GM23338 (cell line): ENCODE measurements around the gene RBMS2. TPM values are rescaled to one million over a fixed set of nuclear protein-coding genes. Genes with fewer than 3 reads are reported as not detected.

Experiments
- ATAC-seq: fragments of 200-7000 bp; cut with Tn5 transposase; 3 replicates; pipeline ENCODE4 v1.9.1; 2020
- DNase-seq: peaks from one replicate; pipeline ENCODE4 v3.0.0-alpha.2; 2015; ENCODE audit warnings: low spot score
- H2AFZ ChIP-seq: fragments of 200-600 bp; sonication (generic); 2 replicates; pipeline ENCODE4 v1.8.0; 2016; ENCODE audit warnings: antibody characterized with exemption, mild to moderate bottlenecking, moderate library complexity
- H3F3A ChIP-seq: fragments of 200-600 bp; sonication (generic); replicated peaks from 2 replicates; pipeline ENCODE4 v1.8.0; 2017; ENCODE audit warnings: antibody characterized with exemption, mixed run types, low read depth
- H3K27ac ChIP-seq: fragments of 200-600 bp; sonication (generic); 2 replicates; pipeline ENCODE4 v1.6.1; 2016; ENCODE audit warnings: low read depth
- H3K27me3 ChIP-seq: fragments of 200-600 bp; sonication (generic); 2 replicates; pipeline ENCODE4 v1.8.0; 2016; ENCODE audit warnings: mild to moderate bottlenecking, mixed run types, moderate library complexity; ENCODE audit not compliant: insufficient read depth
- H3K36me3 ChIP-seq: fragments of 200-600 bp; sonication (generic); 2 replicates; pipeline ENCODE4 v1.8.0; 2016; ENCODE audit warnings: mild to moderate bottlenecking; ENCODE audit not compliant: insufficient read depth
- H3K4me1 ChIP-seq: fragments of 200-600 bp; sonication (generic); 2 replicates; pipeline ENCODE4 v1.8.0; 2016; ENCODE audit warnings: mild to moderate bottlenecking, moderate library complexity; ENCODE audit not compliant: insufficient read depth
- H3K4me2 ChIP-seq: fragments of 200-600 bp; sonication (generic); 2 replicates; pipeline ENCODE4 v1.7.1; 2017; ENCODE audit warnings: mixed run types
- H3K4me3 ChIP-seq: fragments of 200-600 bp; sonication (generic); 2 replicates; pipeline ENCODE4 v1.6.1; 2016; ENCODE audit warnings: mixed run types
- H3K79me2 ChIP-seq: fragments of 200-600 bp; sonication (generic); replicated peaks from 2 replicates; pipeline ENCODE4 v1.8.0; 2017; ENCODE audit warnings: mild to moderate bottlenecking; ENCODE audit not compliant: insufficient read depth
- H3K9me2 ChIP-seq: fragments of 200-600 bp; sonication (generic); 2 replicates; pipeline ENCODE4 v1.8.0; 2017; ENCODE audit not compliant: insufficient read depth
- H4K20me1 ChIP-seq: fragments of 200-600 bp; sonication (generic); replicated peaks from 2 replicates; pipeline ENCODE4 v1.8.0; 2017; ENCODE audit warnings: mild to moderate bottlenecking; ENCODE audit not compliant: insufficient read depth
- H3K27ac Mint-ChIP-seq: 2 replicates; pipeline ENCODE4 v1.8.0; 2020; ENCODE audit warnings: inconsistent platforms, mild to moderate bottlenecking, moderate library complexity, mixed read lengths
- H3K27me3 Mint-ChIP-seq: 3 replicates; pipeline ENCODE4 v1.8.0; 2022; ENCODE audit warnings: low read depth, mild to moderate bottlenecking, moderate library complexity, mixed read lengths, inconsistent platforms; ENCODE audit not compliant: insufficient read depth, poor library complexity
- H3K36me3 Mint-ChIP-seq: 3 replicates; pipeline ENCODE4 v1.8.0; 2021; ENCODE audit warnings: low read depth, mild to moderate bottlenecking, inconsistent platforms, moderate library complexity, mixed read lengths
- H3K4me1 Mint-ChIP-seq: 3 replicates; pipeline ENCODE4 v1.8.0; 2020; ENCODE audit warnings: mild to moderate bottlenecking, inconsistent platforms, mixed read lengths
- H3K4me3 Mint-ChIP-seq: 3 replicates; pipeline ENCODE4 v1.8.0; 2021; ENCODE audit warnings: moderate library complexity, mild to moderate bottlenecking, inconsistent platforms, mixed read lengths
- H3K9me3 Mint-ChIP-seq: 3 replicates; pipeline ENCODE4 v1.8.0; 2020; ENCODE audit warnings: moderate library complexity, mild to moderate bottlenecking, inconsistent platforms, mixed read lengths
- CREB1 ChIP-seq: fragments of 250-450 bp; sonication (Bioruptor Pico); IDR thresholded peaks from 2 replicates; pipeline ENCODE4 v1.5.0; 2020; ENCODE audit warnings: low read depth, mild to moderate bottlenecking, moderate library complexity
- ETS1 ChIP-seq: IDR thresholded peaks from 2 replicates; pipeline ENCODE4 v1.6.1; 2016; ENCODE audit warnings: antibody characterized with exemption
- EZH2 ChIP-seq: fragments of 200-600 bp; sonication (generic); IDR thresholded peaks from one replicate; pipeline ENCODE4 v1.8.0; 2017; ENCODE audit warnings: antibody characterized with exemption, mild to moderate bottlenecking, low read depth; ENCODE audit not compliant: unreplicated experiment
- EZH2phosphoT487 ChIP-seq: fragments of 200-600 bp; sonication (generic); IDR thresholded peaks from one replicate; pipeline ENCODE4 v1.8.1; 2018; ENCODE audit warnings: antibody characterized with exemption; ENCODE audit not compliant: unreplicated experiment
- POLR2AphosphoS5 ChIP-seq: IDR thresholded peaks from 2 replicates; pipeline ENCODE4 v1.6.1; 2016; ENCODE audit warnings: antibody characterized with exemption, low read depth
- REST ChIP-seq: IDR thresholded peaks from one replicate; pipeline ENCODE4 v1.6.1; 2018; ENCODE audit warnings: antibody characterized with exemption; ENCODE audit not compliant: unreplicated experiment
- STAT1 ChIP-seq: IDR thresholded peaks from one replicate; pipeline ENCODE4 v1.6.1; 2016; ENCODE audit warnings: antibody characterized with exemption; ENCODE audit not compliant: unreplicated experiment
- ZNF114 ChIP-seq: fragments of 250-450 bp; sonication (Bioruptor Pico); IDR thresholded peaks from 2 replicates; pipeline ENCODE4 v1.5.0; 2020; ENCODE audit warnings: mild to moderate bottlenecking, moderate library complexity
- ZNF462 ChIP-seq: fragments of 250-450 bp; sonication (Bioruptor Pico); IDR thresholded peaks from 2 replicates; pipeline ENCODE4 v1.5.0; 2020; ENCODE audit warnings: mild to moderate bottlenecking, moderate library complexity
- polyA plus RNA-seq: library from polyadenylated mRNA; unstranded; fragments of >200 nt; fragmentation: Nextera tagmentation; extraction: Ambion mirVana; gene quantifications from 2 replicates; pipeline ENCODE4 v1.2.1, GENCODE V29; 2016
- total RNA-seq: library from RNA; depleted of rRNA; stranded (reverse); fragments of >200 nt; shearing (Covaris generic); gene quantifications from 2 replicates; pipeline ENCODE4 v1.2.3, GENCODE V29; 2014

The RBMS2 gene
- total and polyA plus RNA-seq, 2 experiments from 2014 or later, result 9.2 to 16.8 TPM

GRCh38 chr12:56581418-56582145 lies 60.0 kb downstream of the RBMS2 start:
- H3K27ac Mint-ChIP-seq, result no peak overlapping the region; the same call in 1 of the 2 replicates

More at GRCh38 chr12:56581418-56582145, 60.0 kb downstream of the RBMS2 start:
- DNase-seq, result no peak
- peak overlapping the region; percentile 66; the same call in 1 of the 2 replicates for H3K27ac ChIP-seq
- ATAC-seq, result peak; percentile 49
- no peaks in the 10 kb centered on the region for H3K79me2 ChIP-seq
- no peaks in the 10 kb centered on the region for H3K27me3 Mint-ChIP-seq
- H3K9me3 Mint-ChIP-seq, result no peaks in the 10 kb centered on the region
- peaks cover 5% of the 10 kb centered on the region; the same call in 1 of the 3 replicates for H3K4me1 Mint-ChIP-seq
- no peak overlapping the region for H3K4me3 Mint-ChIP-seq
- H3K36me3 ChIP-seq, result no peaks in the 10 kb centered on the region; the same call in 1 of the 2 replicates
- peaks cover under 1% of the 10 kb centered on the region; the same call in 1 of the 3 replicates for H3K36me3 Mint-ChIP-seq
- H4K20me1 ChIP-seq, result no peaks in the 10 kb centered on the region
- H3K4me2 ChIP-seq, result no peak overlapping the region
- no peaks in the 10 kb centered on the region for H3F3A ChIP-seq
- no peaks in the 10 kb centered on the region for H3K9me2 ChIP-seq
- H3K27me3 ChIP-seq, result no peaks in the 10 kb centered on the region
- no peak overlapping the region for H3K4me3 ChIP-seq
- H3K4me1 ChIP-seq, result peaks cover 12% of the 10 kb centered on the region; the same call in 1 of the 2 replicates
- no peak overlapping the region for H2AFZ ChIP-seq
- no peak for TF ChIP-seq POLR2AphosphoS5
- no peak for TF ChIP-seq ETS1
- TF ChIP-seq ZNF462, result no peak
- TF ChIP-seq EZH2phosphoT487, result no peak
- no peak for TF ChIP-seq STAT1
- no peak for TF ChIP-seq EZH2
- no peak for TF ChIP-seq REST
- no peak for TF ChIP-seq ZNF114 (CRISPR knock-in tag)
- no peak for TF ChIP-seq CREB1 (CRISPR knock-in tag)
